Ovary (tissue), 9 donors: ENCODE results near the gene BNIP2. TPM values are rescaled to one million over a fixed set of nuclear protein-coding genes. Genes with fewer than 3 reads are reported as not detected.

Experiments used
- DNase-seq, 5 donors: peaks; one replicate each; pipeline ENCODE4 v3.0.0-alpha.2; 2019 to 2020
- H3K27ac ChIP-seq, 2 donors: fragments of 200-600 bp; one replicate each; pipeline versions ENCODE4 v1.5.1 to v1.8.0; 2019 to 2022
- H3K27me3 ChIP-seq: fragments of 200-600 bp; one replicate; pipeline ENCODE4 v1.8.0; 2022
- H3K36me3 ChIP-seq: fragments of 200-600 bp; sonication (generic); one replicate; pipeline ENCODE4 v1.5.1; 2019
- H3K4me1 ChIP-seq: one replicate; pipeline ENCODE4 v1.8.1; 2013; ENCODE audit warnings: mild to moderate bottlenecking, moderate library complexity; ENCODE audit not compliant: insufficient read depth
- H3K4me3 ChIP-seq: fragments of 200-600 bp; sonication (generic); one replicate; pipeline ENCODE4 v1.5.1; 2017
- H3K9me3 ChIP-seq, 2 donors: fragments of 200-600 bp in 1 of 2; sonication (generic) in 1 of 2; one replicate each; pipeline versions ENCODE4 v1.5.1 to v1.8.1; 2013 to 2019; ENCODE audit warnings: mild to moderate bottlenecking in 1 of 2, moderate library complexity in 1 of 2
- CTCF ChIP-seq, 3 donors: fragments of 450-650 bp in 2 of 3; fragments of 200-600 bp in 1 of 3; IDR thresholded peaks; one replicate each; pipeline versions ENCODE4 v1.5.1 to v1.8.0; 2016 to 2022; ENCODE audit warnings: antibody characterized with exemption in 3 of 3, mild to moderate bottlenecking in 1 of 3
- EP300 ChIP-seq: sonication (generic); formaldehyde crosslinking; IDR thresholded peaks from one replicate; pipeline ENCODE4 v1.6.1; 2017; ENCODE audit warnings: antibody characterized with exemption
- POLR2A ChIP-seq: fragments of 450-650 bp; IDR thresholded peaks from one replicate; pipeline ENCODE4 v1.6.1; 2017; ENCODE audit warnings: antibody characterized with exemption, mild to moderate bottlenecking, moderate library complexity
- WGBS, 3 donors: extraction: QIAGEN DNeasy Blood & Tissue Kit in 1 of 3; methylation state at CpG; one replicate each; pipeline versions ENCODE4 v1.1.5 to v1.1.7; 2013 to 2017; 5-methylcytosine and 5-hydroxymethylcytosine counted together
- intact Hi-C, 4 donors: fragments of 100-400 bp; cut with DNase I; formaldehyde crosslinking; loops; one replicate each; pipeline versions ENCODE4 v1.11.0 to v1.15.1; 2022 to 2023
- polyA plus RNA-seq, 2 donors: library from polyadenylated mRNA; stranded (reverse); fragments of 200-250 nt in 1 of 2; fragments of 350-450 nt in 1 of 2; fragmentation: Illumina TruSeq in 1 of 2; extraction: RNeasy Lipid Tissue Mini Kit (QIAGEN cat#74804) in 1 of 2; gene quantifications; one replicate each; pipeline ENCODE4 v1.2.3, GENCODE V29; 2013 to 2014
- total RNA-seq, 7 donors: library from RNA; depleted of rRNA in 2 of 7; stranded (reverse); fragments of >200 nt in 2 of 7; fragmentation: NEBNext Ultra II Directional in 3 of 7; extraction: Animal tissue kit (Norgen Biotek cat#: 25700) in 3 of 7; gene quantifications; one replicate each; pipeline versions ENCODE4 v1.1.0 to v1.2.4, GENCODE V29; 2016 to 2023
- donor health status: DM: no; HTN: no; CAD: no; lungs with moderate emphysema.
- donor health status: DM: no; HTN: no; CAD: no.
- donor health status: Bipolar disorder and iron deficiency.
- donor health status: DM: yes; HTN: yes; CAD: no.
- donor health status: DM: no; HTN: no; CAD: no.
- donor health status: DM: yes; HTN: yes; CAD: no.

Gene BNIP2
- total and polyA plus RNA-seq, 9 donors: 31.3 to 71.4 (median 63.8) TPM

- 79 to 87% (median 83%) methylated on average over 7 of the region's 7 CpGs for WGBS, 3 donors
- TF ChIP-seq POLR2A: no peak
- TF ChIP-seq EP300: no peak
- TF ChIP-seq CTCF (IDR thresholded peaks at IDR 0.05): no peak
- Histone ChIP-seq H3K36me3 (no peaks in the 10 kb centered on the region), H3K27me3 (no peaks in the 10 kb centered on the region), H3K4me3 (no peak overlapping the region), H3K27ac (no peak overlapping the region), H3K4me1 (peaks cover 6% of the 10 kb centered on the region), H3K9me3 (no peaks in the 10 kb centered on the region)
- intact Hi-C loops: no loop called here
- no peak for DNase-seq
Observed at GRCh38 chr15:59686389-59686788, 2.7 kb downstream of the BNIP2 start.

GRCh38 chr15:59685737-59686297 lies 3.3 kb downstream of the BNIP2 start:
- intact Hi-C loops: no loop called here
- H3K4me1 ChIP-seq: peaks cover 6% of the 10 kb centered on the region

DNA sequence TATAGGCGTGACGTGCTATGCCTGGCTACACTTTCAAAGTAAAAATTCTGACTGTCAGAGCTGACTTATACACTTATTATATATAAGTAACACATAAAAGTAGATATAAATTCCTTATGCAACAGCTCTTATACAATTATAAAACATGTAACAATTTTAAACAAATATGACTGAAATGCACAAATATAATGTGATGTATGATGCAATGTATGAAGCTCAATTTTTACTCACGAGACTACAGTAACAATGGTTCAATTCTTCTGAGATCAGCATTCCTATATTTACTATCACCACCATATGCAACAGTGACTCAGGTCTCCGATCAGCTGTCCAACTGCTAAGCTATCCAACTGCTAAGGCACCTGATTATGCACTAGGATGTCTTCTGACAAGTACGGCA lies 8.2 kb downstream of the BNIP2 start:
- WGBS, 3 donors: 85 to 97% (median 97%) methylated on average over 4 of the region's 5 CpGs
- intact Hi-C loops: no loop called here

More at GRCh38 chr15:59685737-59686297, 3.3 kb downstream of the BNIP2 start:
- Histone ChIP-seq H3K36me3 (no peaks in the 10 kb centered on the region), H3K4me3 (no peak overlapping the region), H3K9me3 (no peaks in the 10 kb centered on the region), H3K27ac (no peak overlapping the region), H3K27me3 (no peaks in the 10 kb centered on the region)
- no peak for TF ChIP-seq POLR2A
- no peak for TF ChIP-seq EP300
- TF ChIP-seq CTCF (IDR thresholded peaks at IDR 0.05): no peak
- DNase-seq: no peak
- 2 to 4% (median 3%) methylated on average over 1 of the region's 1 CpG for WGBS, 3 donors

GRCh38 chr15:59680346-59680745 lies 8.8 kb downstream of the BNIP2 start:
- intact Hi-C loops: no loop called here
- 89 to 95% (median 92%) methylated on average over 6 of the region's 6 CpGs for WGBS, 3 donors
- Histone ChIP-seq H3K4me3 (no peak overlapping the region), H3K4me1 (no peaks in the 10 kb centered on the region), H3K27me3 (no peaks in the 10 kb centered on the region), H3K27ac (no peak overlapping the region), H3K9me3 (no peaks in the 10 kb centered on the region), H3K36me3 (no peaks in the 10 kb centered on the region)
- TF ChIP-seq CTCF (IDR thresholded peaks at IDR 0.05) (no peak), POLR2A (no peak), EP300 (no peak)
- no peak for DNase-seq

More for the DNA sequence above, 8.2 kb downstream of the BNIP2 start:
- Histone ChIP-seq H3K9me3 (no peaks in the 10 kb centered on the region), H3K4me3 (no peak overlapping the region), H3K36me3 (no peaks in the 10 kb centered on the region), H3K27ac (no peak overlapping the region), H3K27me3 (no peaks in the 10 kb centered on the region), H3K4me1 (no peaks in the 10 kb centered on the region)
- DNase-seq: no peak
- TF ChIP-seq CTCF (IDR thresholded peaks at IDR 0.05) (no peak), POLR2A (no peak), EP300 (no peak)
